SK-N-SH (cell line): ENCODE data around the gene FSD2. TPM values are rescaled to one million over a fixed set of nuclear protein-coding genes. Genes with fewer than 3 reads are reported as not detected.

Experiments used
- CTCF ChIA-PET: fragments of 300-600, 350-600 bp; formaldehyde crosslinking; extraction: SDS; loops from one replicate; lab custom pipeline; 2021; lab: Yijun Ruan, JAX
- POLR2A ChIA-PET: fragments of 350-600 bp; sonication (Branson Sonifier 250); formaldehyde crosslinking; extraction: SDS; loops from one replicate; lab custom pipeline; 2020; ENCODE audit warnings: antibody characterized with exemption, inconsistent platforms; lab: Yijun Ruan, JAX
- DNase-seq: peaks from one replicate; pipeline ENCODE4 v3.0.0; 2012
- H2AFZ ChIP-seq: fragments of 200-600 bp; sonication (generic); 2 replicates; pipeline ENCODE4 v1.8.1; 2016; ENCODE audit warnings: antibody characterized with exemption, mild to moderate bottlenecking, low read depth
- H3F3A ChIP-seq: fragments of 200-600 bp; sonication (generic); replicated peaks from 2 replicates; pipeline ENCODE3; 2016; ENCODE audit warnings: antibody characterized with exemption, mild to moderate bottlenecking; ENCODE audit not compliant: insufficient read depth
- H3K27ac ChIP-seq, 2 experiments: fragments of 200-500 bp in 1 of 2; fragments of 200-600 bp in 1 of 2; sonication (Bioruptor generic) in 1 of 2; sonication (generic), shearing (Covaris generic) in 1 of 2; 2 replicates each; pipeline versions ENCODE4 v1.5.1 to v1.6.1; 2014 to 2016; ENCODE audit warnings: low read depth in 2 of 2, inconsistent platforms in 1 of 2, low read length in 1 of 2, mild to moderate bottlenecking in 1 of 2, mixed read lengths in 1 of 2
- H3K27me3 ChIP-seq: fragments of 200-600 bp; sonication (generic), shearing (Covaris generic); 2 replicates; pipeline ENCODE4 v1.6.1; 2016; ENCODE audit warnings: mixed run types; ENCODE audit not compliant: insufficient read depth
- H3K36me3 ChIP-seq, 2 experiments: fragments of 200-500 bp in 1 of 2; fragments of 200-600 bp in 1 of 2; sonication (Bioruptor generic) in 1 of 2; sonication (generic) in 1 of 2; replicated peaks in 1 of 2; 2 replicates each; pipeline versions ENCODE3 to v1.5.1; 2014 to 2016; ENCODE audit warnings: low read length in 1 of 2, mild to moderate bottlenecking in 1 of 2; ENCODE audit not compliant: insufficient read depth in 2 of 2, control insufficient read depth in 1 of 2
- H3K4me1 ChIP-seq, 2 experiments: fragments of 200-500 bp in 1 of 2; fragments of 200-600 bp in 1 of 2; sonication (Bioruptor generic) in 1 of 2; sonication (generic), shearing (Covaris generic) in 1 of 2; 2 replicates each; pipeline versions ENCODE4 v1.5.1 to v1.6.1; 2014 to 2016; ENCODE audit warnings: low read depth in 1 of 2, low read length in 1 of 2, mixed run types in 1 of 2; ENCODE audit not compliant: insufficient read depth in 2 of 2, control insufficient read depth in 1 of 2
- H3K4me2 ChIP-seq: fragments of 200-600 bp; sonication (generic), shearing (Covaris generic); 2 replicates; pipeline ENCODE4 v1.6.1; 2017; ENCODE audit warnings: mixed run types
- H3K4me3 ChIP-seq, 2 experiments: fragments of 200-500 bp in 1 of 2; fragments of 200-600 bp in 1 of 2; sonication (Bioruptor generic) in 1 of 2; sonication (generic), shearing (Covaris generic) in 1 of 2; 2 replicates each; pipeline versions ENCODE4 v1.5.1 to v1.8.1; 2014 to 2016; ENCODE audit warnings: low read depth in 2 of 2, inconsistent platforms in 1 of 2, low read length in 1 of 2, mild to moderate bottlenecking in 1 of 2, mixed read lengths in 1 of 2, moderate library complexity in 1 of 2
- H3K79me2 ChIP-seq: fragments of 200-600 bp; sonication (generic); 2 replicates; pipeline ENCODE4 v1.8.1; 2017; ENCODE audit warnings: mild to moderate bottlenecking; ENCODE audit not compliant: insufficient read depth
- H3K9ac ChIP-seq: fragments of 200-600 bp; sonication (generic); 2 replicates; pipeline ENCODE4 v1.6.1; 2017; ENCODE audit warnings: mixed run types
- H3K9me2 ChIP-seq: fragments of 200-600 bp; sonication (generic); 2 replicates; pipeline ENCODE4 v1.6.1; 2017; ENCODE audit warnings: mixed run types
- H3K9me3 ChIP-seq: fragments of 200-600 bp; sonication (generic); 2 replicates; pipeline ENCODE4 v1.6.1; 2017; ENCODE audit warnings: mixed run types, mild to moderate bottlenecking, moderate library complexity
- H4K20me1 ChIP-seq: fragments of 200-600 bp; sonication (generic); 2 replicates; pipeline ENCODE4 v1.6.1; 2017; ENCODE audit warnings: mild to moderate bottlenecking, mixed run types; ENCODE audit not compliant: insufficient read depth
- FOSL2 ChIP-seq: IDR thresholded peaks from 2 replicates; pipeline ENCODE4 v1.4.0; 2012; ENCODE audit warnings: low read depth, mild to moderate bottlenecking, moderate library complexity, borderline replicate concordance
- FOXJ3 ChIP-seq: sonication (generic); formaldehyde crosslinking; IDR thresholded peaks from 2 replicates; pipeline ENCODE4 v1.5.1; 2020; ENCODE audit warnings: mild to moderate bottlenecking, missing genetic modification reagents
- MAX ChIP-seq: IDR thresholded peaks from 2 replicates; pipeline ENCODE4 v1.4.0; 2012; ENCODE audit warnings: low read depth
- NFIC ChIP-seq: IDR thresholded peaks from 2 replicates; pipeline ENCODE4 v1.4.0; 2012; ENCODE audit warnings: borderline replicate concordance
- NRF1 ChIP-seq: IDR thresholded peaks from 2 replicates; pipeline ENCODE4 v1.6.1; 2012; ENCODE audit warnings: low read depth, mild to moderate bottlenecking, low read length
- YY1 ChIP-seq: IDR thresholded peaks from 2 replicates; pipeline ENCODE4 v1.4.0; 2012; ENCODE audit warnings: low read depth, mild to moderate bottlenecking
- ZBTB33 ChIP-seq: IDR thresholded peaks from 2 replicates; pipeline ENCODE4 v1.4.0; 2012; ENCODE audit warnings: low read depth, borderline replicate concordance
- WGBS: methylation state at CpG from one replicate; pipeline ENCODE4 v1.1.6; 2017; ENCODE audit warnings: low lambda C conversion rate; 5-methylcytosine and 5-hydroxymethylcytosine counted together
- polyA plus RNA-seq, 3 experiments: library from polyadenylated mRNA; depleted of rRNA; stranded (reverse); fragments of >200 nt; gene quantifications; 2 replicates each; pipeline ENCODE4 v1.2.3, GENCODE V29; 2012

The FSD2 gene
- polyA plus RNA-seq, 1 of the 3 experiments (the other 2 are of a cell fraction) = not detected

GRCh38 chr15:82848241-82848993 lies 42.5 kb upstream of the FSD2 start:
- H3K9me3 ChIP-seq = no peaks in the 10 kb centered on the region
- no peak overlapping the region for H2AFZ ChIP-seq
- H4K20me1 ChIP-seq = no peaks in the 10 kb centered on the region
- H3K4me1 ChIP-seq = peaks cover 4 to 22% of the 10 kb centered on the region in 2 experiments; a peak in 3 of 4 replicates
- ChIA-PET POLR2A (interaction anchor here (1.2 kb wide), 1 partner anchor 308 kb away, joined by 3 read pairs; the partner anchor contains the start of gene RPS17), CTCF (interaction anchor here (1.1 to 6.3 kb wide), 10 partner anchors 12 to 163 kb away, joined by 3 to 64 read pairs (median 6); partner anchors contain the start of genes C15orf40 and RAMAC)
- H3K4me2 ChIP-seq = no peak overlapping the region
- WGBS = 68% methylated on average over 5 of the region's 9 CpGs
- peaks cover 8% of the 10 kb centered on the region for H3F3A ChIP-seq
- no peaks in the 10 kb centered on the region for H3K27me3 ChIP-seq
- H3K9me2 ChIP-seq = no peaks in the 10 kb centered on the region
- no peak for DNase-seq
- no peaks in the 10 kb centered on the region for H3K79me2 ChIP-seq
- no peak for TF ChIP-seq YY1
- TF ChIP-seq NRF1 = no peak
- peaks cover 0 to 2% of the 10 kb centered on the region in 2 experiments for H3K36me3 ChIP-seq
- no peak overlapping the region for H3K9ac ChIP-seq
- H3K4me3 ChIP-seq = no peak overlapping the region
- no peak overlapping the region for H3K27ac ChIP-seq

GRCh38 chr15:82847703-82848102 lies 41.8 kb upstream of the FSD2 start:
- Histone ChIP-seq H3K27me3 (no peaks in the 10 kb centered on the region), H3K9me3 (no peaks in the 10 kb centered on the region), H3K79me2 (no peaks in the 10 kb centered on the region), H3K9ac (no peak overlapping the region), H3K27ac (no peak overlapping the region; a peak in 1 of 4 replicates), H3K4me1 (peaks cover 4 to 22% of the 10 kb centered on the region in 2 experiments; a peak in 3 of 4 replicates), H3K4me2 (no peak overlapping the region), H3K4me3 (no peak overlapping the region), H2AFZ (no peak overlapping the region), H4K20me1 (no peaks in the 10 kb centered on the region), H3K9me2 (no peaks in the 10 kb centered on the region), H3K36me3 (peaks cover under 1 to 2% of the 10 kb centered on the region in 2 experiments), H3F3A (peaks cover 8% of the 10 kb centered on the region)
- TF ChIP-seq ZBTB33 (no peak), FOSL2 (0 out of 2 replicates have a peak, but pooled peaks have one; percentile 8), YY1 (no peak)
- CTCF ChIA-PET = interaction anchor here (1.1 to 6.3 kb wide), 4 partner anchors 13 to 164 kb away, joined by 3 to 64 read pairs (median 22); partner anchors contain the start of gene C15orf40
- WGBS = 61% methylated on average over 6 of the region's 8 CpGs
- POLR2A ChIA-PET = no interaction called here
- DNase-seq = no peak

GRCh38 chr15:82846621-82847020 lies 40.8 kb upstream of the FSD2 start:
- Histone ChIP-seq H3K4me1 (peaks cover 0 to 22% of the 10 kb centered on the region in 2 experiments; a peak in 2 of 4 replicates), H4K20me1 (no peaks in the 10 kb centered on the region), H3K27ac (no peak overlapping the region), H3K9me3 (no peaks in the 10 kb centered on the region), H3K36me3 (peaks cover 2 to 5% of the 10 kb centered on the region in 2 experiments), H2AFZ (no peak overlapping the region), H3F3A (no peaks in the 10 kb centered on the region), H3K4me2 (no peak overlapping the region), H3K4me3 (no peak overlapping the region), H3K27me3 (no peaks in the 10 kb centered on the region), H3K9me2 (no peaks in the 10 kb centered on the region), H3K9ac (no peak overlapping the region), H3K79me2 (no peaks in the 10 kb centered on the region)
- whole genome bisulfite sequencing = 79% methylated on average over 4 of the region's 4 CpGs
- POLR2A ChIA-PET = no interaction called here
- CTCF ChIA-PET = interaction anchor here (6.3 kb wide), 1 partner anchor 154 kb away, joined by 64 read pairs; no protein-coding TSS in a partner anchor
- no peak for DNase-seq
- no peak for TF ChIP-seq NRF1
- no peak for TF ChIP-seq FOXJ3 (CRISPR knock-in tag)
- TF ChIP-seq MAX = no peak
- no peak for TF ChIP-seq NFIC
- TF ChIP-seq YY1 = no peak
